Activated CD4-positive, alpha-beta T cell treated with anti-CD3 and anti-CD28 coated beads, Interleukin-2, amount 50 U/mL, for 4 hours (primary cell): ENCODE data around the gene ZNF784.

Experiments used
- DNase-seq, 2 experiments: peaks; one replicate each; pipeline ENCODE4 v3.0.0-alpha.2; 2020

ZNF784 gene

GRCh38 chr19:55618426-55618825 lies 5.9 kb downstream of the ZNF784 start:
- DNase-seq = no peak

GRCh38 chr19:55617426-55617825 lies 6.9 kb downstream of the ZNF784 start:
- DNase-seq = no peak

GRCh38 chr19:55616395-55616875 lies 7.9 kb downstream of the ZNF784 start:
- no peak for DNase-seq

GRCh38 chr19:55615543-55616394 lies 8.6 kb downstream of the ZNF784 start:
- DNase-seq = no peak

GRCh38 chr19:55614711-55615542 lies 9.4 kb downstream of the ZNF784 start:
- DNase-seq = no peak

GRCh38 chr19:55613930-55614710 lies 10.2 kb downstream of the ZNF784 start:
- DNase-seq = no peak

- DNase-seq = no peak
These were observed 11.0 kb downstream of the ZNF784 start for GRCh38 chr19:55613396-55613795.

- DNase-seq = no peak
These were observed 12.3 kb downstream of the ZNF784 start for GRCh38 chr19:55611983-55612645.

GRCh38 chr19:55611300-55611982 lies 12.9 kb downstream of the ZNF784 start:
- no peak for DNase-seq

- DNase-seq = no peak
These were observed 15.0 kb downstream of the ZNF784 start for GRCh38 chr19:55609326-55609725.

- no peak for DNase-seq
These were observed 17.5 kb downstream of the ZNF784 start for GRCh38 chr19:55606817-55607216.

- DNase-seq = no peak
These were observed 17.9 kb downstream of the ZNF784 start for GRCh38 chr19:55606471-55606787.

- peak; percentile 59 to 60 for DNase-seq
These were observed 18.5 kb downstream of the ZNF784 start, which contains the start of gene ZNF865 for GRCh38 chr19:55605637-55606470. Gene ZNF865 (plus strand): TSS chr19:55605647. CDS start chr19:55613619, 7,972 bp downstream.

GRCh38 chr19:55605207-55605636 lies 19.1 kb downstream of the ZNF784 start:
- DNase-seq = peak; percentile 98 to 99

GRCh38 chr19:55603581-55604292 lies 20.6 kb downstream of the ZNF784 start:
- no peak for DNase-seq

- no peak for DNase-seq
These were observed 21.3 kb downstream of the ZNF784 start for GRCh38 chr19:55603115-55603514.

GRCh38 chr19:55602104-55603001 lies 22.0 kb downstream of the ZNF784 start:
- DNase-seq = no peak

GRCh38 chr19:55601084-55601483 lies 23.3 kb downstream of the ZNF784 start:
- DNase-seq = no peak

- DNase-seq = no peak
These were observed 23.7 kb downstream of the ZNF784 start for GRCh38 chr19:55600662-55601028.
